Progenitor cell of endocrine pancreas (in vitro differentiated cells): ENCODE results near the gene THOC1. TPM values are rescaled to one million over a fixed set of nuclear protein-coding genes. Genes with fewer than 3 reads are reported as not detected.

Experiments
- DNase-seq: peaks from one replicate; pipeline ENCODE4 v3.0.0; 2021; ENCODE audit warnings: low spot score; ENCODE audit not compliant: unreplicated experiment
- H3K27ac Mint-ChIP-seq: 2 replicates; pipeline ENCODE4 v1.8.0; 2021; ENCODE audit warnings: mild to moderate bottlenecking, moderate library complexity, mixed read lengths
- H3K27me3 Mint-ChIP-seq: 2 replicates; pipeline ENCODE4 v1.8.0; 2021; ENCODE audit warnings: mixed read lengths
- H3K36me3 Mint-ChIP-seq: 2 replicates; pipeline ENCODE4 v1.8.0; 2022; ENCODE audit warnings: mixed read lengths; ENCODE audit not compliant: insufficient read depth
- H3K4me1 Mint-ChIP-seq: 2 replicates; pipeline ENCODE4 v1.8.0; 2021; ENCODE audit warnings: low read depth, mixed read lengths
- H3K4me3 Mint-ChIP-seq: 2 replicates; pipeline ENCODE4 v1.8.0; 2021; ENCODE audit warnings: low read depth, mild to moderate bottlenecking, moderate library complexity, mixed read lengths
- H3K9me3 Mint-ChIP-seq: 2 replicates; pipeline ENCODE4 v1.8.0; 2021; ENCODE audit warnings: low read depth, mixed read lengths
- CTCF ChIP-seq: fragments of 200-600 bp; sonication (generic); IDR thresholded peaks from one replicate; pipeline ENCODE4 v1.5.0; 2021; ENCODE audit warnings: antibody characterized with exemption, mild to moderate bottlenecking; ENCODE audit not compliant: unreplicated experiment
- total RNA-seq: library from RNA; stranded (reverse); gene quantifications from 2 replicates; pipeline ENCODE4 v1.2.1, GENCODE V29; 2021

Gene THOC1
- total RNA-seq, 1 donor from 2014 or later, result 102 TPM

DNA sequence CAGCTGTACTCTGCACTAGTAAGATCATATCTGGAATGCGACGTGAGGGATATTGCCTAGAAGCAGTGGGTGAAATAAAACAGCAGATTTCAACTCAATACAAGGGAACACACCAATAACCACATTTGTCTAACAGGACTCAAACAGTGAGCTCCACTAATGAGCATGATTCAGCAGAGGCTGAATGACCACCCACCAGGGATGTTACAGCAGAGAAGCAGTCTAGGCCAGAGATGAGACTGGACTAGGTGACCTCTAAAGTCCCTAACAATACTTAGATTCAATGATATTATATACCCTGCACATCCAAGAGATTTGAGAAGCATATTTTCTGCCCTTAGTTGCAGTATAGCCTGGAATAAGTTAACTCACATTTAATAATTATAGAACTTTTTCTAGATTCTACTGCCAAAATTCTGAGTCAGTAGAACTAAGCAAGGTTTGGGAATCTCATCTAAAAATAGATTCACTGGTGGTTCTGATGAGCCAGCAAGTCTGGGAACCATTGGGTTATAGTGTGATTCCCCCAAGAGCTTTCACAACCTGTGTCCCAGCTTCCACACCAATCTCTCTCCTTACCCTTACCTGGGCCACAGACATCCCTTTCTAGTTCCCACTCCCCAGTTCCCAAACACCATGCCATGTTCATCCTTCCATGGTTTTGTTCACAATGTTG is 6.3 kb downstream of the THOC1 start:
- no peaks in the 10 kb centered on the region for H3K9me3 Mint-ChIP-seq
- no peak overlapping the region for H3K27ac Mint-ChIP-seq
- no peak for TF ChIP-seq CTCF
- no peak for DNase-seq
- H3K27me3 Mint-ChIP-seq, result no peaks in the 10 kb centered on the region
- H3K4me1 Mint-ChIP-seq, result no peaks in the 10 kb centered on the region
- H3K4me3 Mint-ChIP-seq, result no peak overlapping the region
- H3K36me3 Mint-ChIP-seq, result peaks cover 17% of the 10 kb centered on the region

DNA sequence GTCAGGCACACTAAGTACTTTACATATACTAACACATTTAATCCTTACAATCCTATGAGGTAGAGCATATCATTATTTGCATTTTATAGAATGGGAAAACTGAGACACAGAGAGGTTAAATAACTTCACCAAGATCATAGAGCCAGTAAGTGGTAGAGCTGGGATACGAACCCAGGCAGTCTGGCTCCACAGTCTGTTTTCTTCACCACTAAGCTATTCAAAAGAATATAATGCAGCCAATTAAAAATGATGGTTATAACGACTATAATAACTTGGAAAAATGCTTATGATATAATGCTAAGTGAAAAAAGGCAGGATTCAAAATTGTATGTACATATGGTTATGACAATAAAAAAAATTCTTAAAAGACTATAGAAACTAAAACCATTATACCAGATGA is 7.3 kb downstream of the THOC1 start:
- Mint-ChIP-seq H3K27ac (no peak overlapping the region), H3K9me3 (no peaks in the 10 kb centered on the region), H3K27me3 (no peaks in the 10 kb centered on the region), H3K4me1 (peaks cover 2% of the 10 kb centered on the region), H3K4me3 (no peak overlapping the region), H3K36me3 (peaks cover 24% of the 10 kb centered on the region)
- TF ChIP-seq CTCF, result no peak
- no peak for DNase-seq

GRCh38 chr18:255171-255570 is 12.7 kb downstream of the THOC1 start:
- H3K36me3 Mint-ChIP-seq, result peaks cover 30% of the 10 kb centered on the region
- no peaks in the 10 kb centered on the region for H3K27me3 Mint-ChIP-seq
- H3K27ac Mint-ChIP-seq, result no peak overlapping the region
- DNase-seq, result no peak
- TF ChIP-seq CTCF, result no peak
- no peaks in the 10 kb centered on the region for H3K9me3 Mint-ChIP-seq
- H3K4me3 Mint-ChIP-seq, result no peak overlapping the region
- H3K4me1 Mint-ChIP-seq, result peaks cover 18% of the 10 kb centered on the region

DNA sequence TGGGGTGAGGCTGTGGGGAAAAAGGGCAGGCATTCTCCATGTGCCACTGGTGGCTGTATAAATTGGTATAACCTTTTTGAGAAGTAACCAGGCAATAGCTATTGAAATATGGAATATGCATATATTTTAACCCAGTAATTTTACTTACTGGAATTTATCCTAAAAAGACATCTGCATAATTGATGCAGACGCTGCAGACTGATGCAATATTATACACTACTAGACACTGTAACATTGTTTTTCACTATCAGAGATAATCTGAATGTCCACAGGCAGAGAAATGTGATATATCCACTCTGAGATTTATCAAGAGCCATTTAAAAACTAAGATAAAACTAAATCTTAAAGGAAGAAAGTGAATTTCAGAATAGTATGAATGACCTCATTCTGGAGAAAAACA is 14.7 kb downstream of the THOC1 start:
- Mint-ChIP-seq H3K4me1 (peaks cover 18% of the 10 kb centered on the region), H3K4me3 (no peak overlapping the region), H3K27ac (no peak overlapping the region), H3K27me3 (no peaks in the 10 kb centered on the region), H3K9me3 (no peaks in the 10 kb centered on the region), H3K36me3 (peaks cover 33% of the 10 kb centered on the region)
- no peak for DNase-seq
- no peak for TF ChIP-seq CTCF

DNA sequence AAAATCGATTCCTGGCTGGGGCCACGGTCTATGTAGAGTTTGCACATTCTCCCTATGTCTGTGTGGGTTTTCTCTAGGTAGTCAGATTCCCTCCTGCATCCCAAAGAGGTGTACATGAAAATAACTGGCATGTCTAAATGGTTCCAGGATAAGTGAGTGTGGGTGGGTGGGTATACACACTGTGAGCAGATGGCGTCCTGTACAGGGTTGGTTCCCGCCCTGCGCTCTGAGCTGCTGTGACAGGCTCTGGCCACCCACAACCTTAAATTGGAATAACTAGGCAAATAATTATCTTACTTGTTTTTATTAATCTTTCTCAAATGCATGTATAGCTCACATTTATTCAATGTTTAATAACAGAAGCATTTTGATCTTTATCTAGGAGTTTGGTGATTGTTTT is 16.3 kb downstream of the THOC1 start:
- Mint-ChIP-seq H3K36me3 (peaks cover 28% of the 10 kb centered on the region), H3K4me1 (peaks cover 18% of the 10 kb centered on the region), H3K27me3 (no peaks in the 10 kb centered on the region)

More for the DNA sequence above, 16.3 kb downstream of the THOC1 start:
- H3K27ac Mint-ChIP-seq, result no peak overlapping the region
- DNase-seq, result no peak
- H3K4me3 Mint-ChIP-seq, result no peak overlapping the region
- no peaks in the 10 kb centered on the region for H3K9me3 Mint-ChIP-seq
- no peak for TF ChIP-seq CTCF
